Upper lobe of right lung (tissue), 1 donor: ENCODE data around the gene PSMB8. TPM values are rescaled to one million over a fixed set of nuclear protein-coding genes. Genes with fewer than 3 reads are reported as not detected.
"Not testable (repeated sequence)": the region's sequence is repeated elsewhere in the genome, so short reads cannot be mapped to it uniquely, and the experiment has no call there.

Experiments used
- ATAC-seq: fragments of 200-7000 bp; cut with Tn5 transposase; one replicate; pipeline ENCODE4 v1.9.1; 2020; ENCODE audit warnings: mild to moderate bottlenecking, moderate library complexity
- DNase-seq: peaks from one replicate; pipeline ENCODE4 v3.0.0-alpha.2; 2020
- H3K27ac ChIP-seq: fragments of 200-600 bp; one replicate; pipeline ENCODE4 v1.8.0; 2022
- H3K27me3 ChIP-seq: fragments of 200-600 bp; one replicate; pipeline ENCODE4 v1.8.0; 2022; ENCODE audit warnings: mild to moderate bottlenecking
- H3K36me3 ChIP-seq: fragments of 200-600 bp; one replicate; pipeline ENCODE4 v1.8.0; 2022
- H3K4me1 ChIP-seq: fragments of 200-600 bp; one replicate; pipeline ENCODE4 v1.8.0; 2022
- H3K4me3 ChIP-seq: fragments of 200-600 bp; one replicate; pipeline ENCODE4 v1.8.0; 2022; ENCODE audit warnings: mild to moderate bottlenecking
- H3K9me3 ChIP-seq: fragments of 200-600 bp; one replicate; pipeline ENCODE4 v1.8.0; 2022
- intact Hi-C: fragments of 100-400 bp; cut with DNase I; formaldehyde crosslinking; loops from one replicate; pipeline ENCODE4 v1.11.0; 2022
- total RNA-seq: library from RNA; stranded (reverse); fragmentation: NEBNext Ultra II Directional; extraction: Animal tissue kit (Norgen Biotek cat#: 25700); gene quantifications from one replicate; pipeline ENCODE4 v1.2.1, GENCODE V29; 2021
- TF ChIP-seq, protein P1 (sequence below): fragments of 200-600 bp; IDR thresholded peaks from one replicate; pipeline ENCODE4 v1.8.0; 2022; ENCODE audit warnings: antibody characterized with exemption
- donor health status: DM: no; HTN: yes; CAD: no; lungs with severe emphysema.

Gene PSMB8
- total RNA-seq, 1 donor from 2014 or later = 86.9 TPM

DNA sequence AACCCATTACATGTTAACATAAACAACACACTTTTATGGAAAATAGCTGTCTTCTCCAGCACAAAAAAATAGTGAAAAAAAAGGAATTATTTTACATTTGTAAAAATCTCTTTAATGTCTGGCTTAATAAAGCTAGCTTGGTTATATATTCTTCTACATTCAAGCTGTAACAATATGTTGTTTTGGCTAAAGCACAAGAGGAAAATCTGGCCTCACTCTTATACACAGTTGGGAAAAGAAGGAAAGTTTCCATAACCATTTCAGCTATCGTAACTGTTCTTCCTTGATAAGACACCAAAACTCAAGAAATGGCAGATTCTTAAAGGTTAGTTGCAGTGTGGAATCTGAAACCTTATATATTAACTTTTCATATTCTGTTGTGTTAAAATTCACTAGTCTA, 34.7 kb downstream of the PSMB8 start:
- ATAC-seq (no peak), DNase-seq (no peak)
- Histone ChIP-seq H3K4me1 (no peaks in the 10 kb centered on the region), H3K36me3 (no peaks in the 10 kb centered on the region), H3K4me3 (no peak overlapping the region), H3K27me3 (peaks cover 6% of the 10 kb centered on the region), H3K9me3 (no peaks in the 10 kb centered on the region), H3K27ac (no peak overlapping the region)
- intact Hi-C loops = no loop called here
- TF ChIP-seq, protein P1, sequence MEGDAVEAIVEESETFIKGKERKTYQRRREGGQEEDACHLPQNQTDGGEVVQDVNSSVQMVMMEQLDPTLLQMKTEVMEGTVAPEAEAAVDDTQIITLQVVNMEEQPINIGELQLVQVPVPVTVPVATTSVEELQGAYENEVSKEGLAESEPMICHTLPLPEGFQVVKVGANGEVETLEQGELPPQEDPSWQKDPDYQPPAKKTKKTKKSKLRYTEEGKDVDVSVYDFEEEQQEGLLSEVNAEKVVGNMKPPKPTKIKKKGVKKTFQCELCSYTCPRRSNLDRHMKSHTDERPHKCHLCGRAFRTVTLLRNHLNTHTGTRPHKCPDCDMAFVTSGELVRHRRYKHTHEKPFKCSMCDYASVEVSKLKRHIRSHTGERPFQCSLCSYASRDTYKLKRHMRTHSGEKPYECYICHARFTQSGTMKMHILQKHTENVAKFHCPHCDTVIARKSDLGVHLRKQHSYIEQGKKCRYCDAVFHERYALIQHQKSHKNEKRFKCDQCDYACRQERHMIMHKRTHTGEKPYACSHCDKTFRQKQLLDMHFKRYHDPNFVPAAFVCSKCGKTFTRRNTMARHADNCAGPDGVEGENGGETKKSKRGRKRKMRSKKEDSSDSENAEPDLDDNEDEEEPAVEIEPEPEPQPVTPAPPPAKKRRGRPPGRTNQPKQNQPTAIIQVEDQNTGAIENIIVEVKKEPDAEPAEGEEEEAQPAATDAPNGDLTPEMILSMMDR = no peak

DNA sequence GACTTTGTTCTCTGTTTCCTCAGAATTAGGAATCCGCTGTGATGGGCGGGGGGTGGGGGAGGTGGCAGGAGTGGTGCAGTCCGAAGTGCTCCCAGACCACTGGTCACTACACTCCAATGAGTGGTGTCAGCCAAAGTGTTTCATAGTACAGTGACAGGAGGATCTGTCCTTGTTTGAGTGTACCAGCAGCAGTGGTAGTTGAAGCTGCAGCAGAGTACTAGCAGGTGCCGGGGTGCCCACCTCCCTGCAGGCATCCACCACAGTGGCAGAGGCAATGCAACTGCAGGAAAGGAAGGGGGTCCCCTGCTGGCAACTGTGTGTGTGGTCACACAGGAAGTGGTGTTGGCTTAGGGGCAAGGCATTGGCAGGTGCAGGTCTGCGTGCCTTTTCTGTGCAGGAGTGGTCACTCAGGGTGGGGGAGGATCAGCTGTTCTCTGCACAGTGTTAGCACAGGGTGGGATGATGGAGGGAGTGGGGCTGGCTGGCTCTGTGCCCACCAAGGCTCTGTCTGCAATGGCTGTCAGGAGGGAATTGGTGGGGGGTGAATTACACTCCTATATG, 36.7 kb downstream of the PSMB8 start:
- no peak overlapping the region for H3K4me3 ChIP-seq
- no peaks in the 10 kb centered on the region for H3K36me3 ChIP-seq
- DNase-seq = no peak
- TF ChIP-seq, protein P1 = no peak
- intact Hi-C loops = no loop called here
- peaks cover 11% of the 10 kb centered on the region for H3K27me3 ChIP-seq
- H3K27ac ChIP-seq = no peak overlapping the region
- no peaks in the 10 kb centered on the region for H3K4me1 ChIP-seq
- no peaks in the 10 kb centered on the region for H3K9me3 ChIP-seq
- no peak for ATAC-seq

DNA sequence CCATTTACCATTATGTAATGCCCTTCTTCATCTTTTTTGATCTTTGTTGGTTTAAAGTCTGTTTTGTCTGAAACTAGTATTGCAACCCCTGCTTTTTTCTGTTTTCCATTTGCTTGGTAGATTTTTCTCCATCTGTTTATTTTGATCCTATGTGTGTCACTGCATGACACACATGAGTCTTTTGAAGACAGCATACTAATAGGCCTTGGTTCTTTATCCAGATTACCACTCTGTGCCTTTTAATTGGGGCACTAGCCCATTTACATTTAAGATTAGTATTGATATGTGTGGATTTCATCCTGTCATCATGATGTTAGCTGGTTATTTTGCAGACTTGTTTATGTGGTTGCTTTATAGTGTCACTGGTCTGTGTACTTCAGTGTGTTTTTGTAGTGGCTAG, 38.4 kb downstream of the PSMB8 start:
- intact Hi-C loops, DNase-seq, ATAC-seq, H3K27ac ChIP-seq, H3K4me3 ChIP-seq, H3K4me1 ChIP-seq, H3K9me3 ChIP-seq, H3K36me3 ChIP-seq: not testable (repeated sequence)
- H3K27me3 ChIP-seq = peaks cover 11% of the 10 kb centered on the region

DNA sequence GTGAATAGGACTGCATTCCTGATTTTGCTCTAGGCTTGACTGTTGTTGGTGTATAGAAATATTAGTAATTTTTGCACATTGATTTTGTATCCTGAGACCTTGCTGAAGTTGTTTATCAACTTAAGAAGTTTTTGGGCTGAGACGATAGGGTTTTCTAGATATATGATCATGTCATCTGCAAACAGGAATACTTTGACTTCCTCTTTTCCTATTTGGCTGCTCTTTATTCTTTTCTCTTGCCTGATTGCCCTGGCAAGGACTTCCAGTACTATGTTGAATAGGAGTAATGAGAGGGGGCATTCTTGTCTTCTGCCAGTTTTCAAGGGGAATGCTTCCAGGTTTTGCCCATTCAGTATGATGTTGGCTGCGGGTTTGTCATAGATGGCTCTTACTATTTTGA, 40.4 kb downstream of the PSMB8 start:
- Histone ChIP-seq H3K9me3 (no peaks in the 10 kb centered on the region), H3K4me1 (no peaks in the 10 kb centered on the region), H3K27ac (no peak overlapping the region), H3K27me3 (peaks cover 16% of the 10 kb centered on the region), H3K4me3 (no peak overlapping the region), H3K36me3 (no peaks in the 10 kb centered on the region)
- DNase-seq (no peak), ATAC-seq (no peak)
- TF ChIP-seq, protein P1 = no peak
- intact Hi-C loops = no loop called here

DNA sequence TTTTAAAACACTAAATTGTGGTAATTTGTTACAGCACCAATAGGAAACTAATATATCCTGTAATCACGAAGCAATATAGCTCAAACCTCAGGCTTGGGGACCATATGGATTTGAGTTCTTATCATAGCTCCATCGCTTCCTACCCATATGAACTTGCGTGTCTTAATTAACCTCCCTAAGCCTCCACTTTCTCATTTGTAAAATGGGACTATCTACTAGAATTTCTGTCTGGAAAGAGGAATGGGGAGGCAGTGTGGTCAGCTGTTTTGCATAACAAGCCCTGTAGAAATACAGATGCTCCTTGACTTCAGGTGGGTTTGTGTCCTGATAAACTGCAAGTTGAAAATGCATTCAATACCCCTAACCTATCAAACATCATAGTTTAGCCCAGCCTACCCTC, 44.1 kb downstream of the PSMB8 start:
- intact Hi-C loops = loop anchor here (5.0 kb wide), 1 partner anchor 387 kb away; no protein-coding TSS in a partner anchor
- no peaks in the 10 kb centered on the region for H3K4me1 ChIP-seq
- H3K4me3 ChIP-seq = no peak overlapping the region
- no peak for DNase-seq
- H3K27me3 ChIP-seq = peaks cover 10% of the 10 kb centered on the region
- H3K9me3 ChIP-seq = no peaks in the 10 kb centered on the region
- no peak for ATAC-seq
- H3K27ac ChIP-seq = no peak overlapping the region
- no peaks in the 10 kb centered on the region for H3K36me3 ChIP-seq
- TF ChIP-seq, protein P1 = no peak

DNA sequence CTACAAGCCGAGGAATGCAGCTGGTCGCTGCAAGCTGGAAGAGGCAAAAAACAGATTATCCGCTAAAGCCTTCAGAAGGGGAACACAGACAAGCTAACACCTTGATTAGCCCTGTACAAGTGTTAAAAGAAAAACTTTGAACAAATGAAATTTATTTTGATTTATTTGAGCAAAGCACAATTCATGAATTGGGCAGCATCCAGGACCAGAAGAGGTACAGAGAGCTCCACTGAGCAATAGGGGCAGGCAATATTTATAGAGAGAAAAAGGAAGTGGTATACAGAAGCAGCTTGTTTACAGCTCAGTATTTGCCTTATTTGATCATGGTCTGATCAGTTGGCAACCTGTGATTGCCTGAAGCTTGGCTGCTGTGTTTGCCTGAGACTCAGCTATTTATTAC, 44.7 kb downstream of the PSMB8 start:
- Histone ChIP-seq H3K9me3 (no peaks in the 10 kb centered on the region), H3K4me3 (no peak overlapping the region), H3K27ac (no peak overlapping the region), H3K27me3 (peaks cover 10% of the 10 kb centered on the region), H3K4me1 (no peaks in the 10 kb centered on the region), H3K36me3 (no peaks in the 10 kb centered on the region)
- no peak for DNase-seq
- intact Hi-C loops = loop anchor here (5.0 kb wide), 1 partner anchor 387 kb away; no protein-coding TSS in a partner anchor
- no peak for ATAC-seq
- TF ChIP-seq, protein P1 = no peak
